ENCODE measurements around the gene CCDC188.
"Not testable (repeated sequence)": the region's sequence is repeated elsewhere in the genome, so short reads cannot be mapped to it uniquely, and the experiment has no call there.

Gene CCDC188

DNA sequence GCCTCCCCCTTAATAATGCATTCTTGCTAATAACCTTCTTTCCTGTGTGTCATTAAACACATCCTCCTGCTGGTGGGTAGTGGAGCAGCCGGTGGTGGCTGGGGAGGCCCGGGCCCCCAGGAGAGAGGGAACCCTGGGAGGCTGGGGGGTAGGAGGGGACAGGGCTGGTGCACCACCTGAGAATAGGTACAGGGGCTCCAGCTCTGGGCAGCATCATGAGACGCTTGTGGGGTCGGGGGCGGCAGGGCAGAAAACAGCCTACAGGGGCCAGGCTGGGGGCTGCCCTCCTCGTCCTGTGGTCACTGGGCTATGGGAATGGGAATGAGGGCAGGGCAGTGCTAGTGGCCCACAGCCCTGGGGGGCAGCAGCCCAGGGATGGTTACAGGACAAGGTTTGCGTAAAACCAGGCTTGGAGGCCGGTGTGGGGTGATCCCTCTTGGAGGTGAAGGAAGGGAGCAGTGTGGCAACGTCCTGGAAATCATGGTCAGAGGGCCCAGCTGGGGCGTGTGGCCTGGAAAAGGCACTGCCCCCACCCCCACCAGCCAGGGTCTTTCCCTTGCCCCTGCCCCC, 18.5 kb upstream of the CCDC188 start:
- DNase-seq = no peak

GRCh38 chr22:20167643-20168322, 16.9 kb upstream of the CCDC188 start:
- no peak for DNase-seq

GRCh38 chr22:20166703-20167102, 15.8 kb upstream of the CCDC188 start:
- no peak for DNase-seq

DNA sequence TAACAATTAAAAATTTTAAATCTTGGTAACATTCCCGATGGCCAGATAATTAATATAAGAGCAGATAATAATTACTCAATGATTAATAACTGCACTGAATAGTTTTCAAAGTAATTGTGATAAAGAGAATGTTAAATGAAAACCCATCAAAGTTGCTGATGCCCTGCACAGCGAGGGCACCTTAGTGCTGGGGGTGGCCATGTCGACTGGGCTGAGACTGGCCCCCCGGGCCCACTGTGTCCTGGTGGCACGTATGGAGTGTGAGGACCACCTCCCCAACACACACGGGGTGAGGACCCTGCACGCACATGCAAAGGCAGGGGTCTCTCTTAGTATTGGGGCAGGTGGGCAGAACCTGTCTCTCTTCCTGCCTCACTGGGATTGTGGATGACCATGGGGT, 15.1 kb upstream of the CCDC188 start:
- DNase-seq = no peak

GRCh38 chr22:20165421-20165820, 14.6 kb upstream of the CCDC188 start:
- DNase-seq = no peak

GRCh38 chr22:20164863-20165262, 14.0 kb upstream of the CCDC188 start:
- no peak for DNase-seq

DNA sequence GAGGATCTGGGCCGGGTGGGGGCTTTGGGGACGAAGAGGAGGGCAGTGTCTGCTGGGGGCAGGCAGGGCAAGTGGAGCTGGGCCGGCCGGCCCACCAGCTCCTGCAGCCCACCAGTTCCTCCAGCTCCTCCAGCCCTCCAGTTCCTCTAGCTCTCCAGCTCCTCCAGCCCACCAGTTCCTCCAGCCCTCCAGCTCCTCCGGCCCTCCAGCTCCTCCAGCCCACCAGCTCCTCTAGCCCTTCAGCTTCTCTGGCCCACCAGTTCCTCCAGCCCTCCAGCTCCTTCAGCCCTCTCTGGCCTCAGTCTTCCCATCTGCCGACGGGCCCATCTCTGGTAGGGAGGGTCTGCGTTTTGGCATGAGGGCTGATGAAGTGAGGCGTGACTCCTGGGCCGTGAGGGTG, 9.2 kb upstream of the CCDC188 start:
- DNase-seq = no peak

GRCh38 chr22:20159531-20159930, 8.7 kb upstream of the CCDC188 start:
- DNase-seq = not testable (repeated sequence)

DNA sequence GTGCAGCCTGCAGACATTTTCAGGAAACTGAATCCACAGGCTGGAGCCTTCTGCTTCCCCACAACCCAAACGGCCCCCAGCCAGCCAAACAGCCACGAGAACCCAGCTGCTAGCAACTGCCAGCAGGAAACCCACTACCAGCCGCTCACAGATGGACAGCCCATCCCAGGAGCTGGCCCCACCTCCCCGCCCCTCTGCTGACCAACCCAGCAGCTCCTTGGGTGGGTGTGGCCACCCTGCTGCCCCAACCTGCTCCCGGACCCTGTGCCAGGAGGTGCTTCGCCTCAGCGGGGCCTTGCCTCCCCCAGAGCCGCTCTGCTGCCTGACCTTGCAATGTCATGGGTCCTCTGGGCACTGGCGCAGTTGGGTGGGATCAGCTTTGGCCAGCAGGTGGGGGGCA, 8.2 kb upstream of the CCDC188 start:
- no peak for DNase-seq

GRCh38 chr22:20158391-20159036, 7.7 kb upstream of the CCDC188 start:
- DNase-seq = no peak

- no peak for DNase-seq
Observed at GRCh38 chr22:20157430-20158183, 6.8 kb upstream of the CCDC188 start.

DNA sequence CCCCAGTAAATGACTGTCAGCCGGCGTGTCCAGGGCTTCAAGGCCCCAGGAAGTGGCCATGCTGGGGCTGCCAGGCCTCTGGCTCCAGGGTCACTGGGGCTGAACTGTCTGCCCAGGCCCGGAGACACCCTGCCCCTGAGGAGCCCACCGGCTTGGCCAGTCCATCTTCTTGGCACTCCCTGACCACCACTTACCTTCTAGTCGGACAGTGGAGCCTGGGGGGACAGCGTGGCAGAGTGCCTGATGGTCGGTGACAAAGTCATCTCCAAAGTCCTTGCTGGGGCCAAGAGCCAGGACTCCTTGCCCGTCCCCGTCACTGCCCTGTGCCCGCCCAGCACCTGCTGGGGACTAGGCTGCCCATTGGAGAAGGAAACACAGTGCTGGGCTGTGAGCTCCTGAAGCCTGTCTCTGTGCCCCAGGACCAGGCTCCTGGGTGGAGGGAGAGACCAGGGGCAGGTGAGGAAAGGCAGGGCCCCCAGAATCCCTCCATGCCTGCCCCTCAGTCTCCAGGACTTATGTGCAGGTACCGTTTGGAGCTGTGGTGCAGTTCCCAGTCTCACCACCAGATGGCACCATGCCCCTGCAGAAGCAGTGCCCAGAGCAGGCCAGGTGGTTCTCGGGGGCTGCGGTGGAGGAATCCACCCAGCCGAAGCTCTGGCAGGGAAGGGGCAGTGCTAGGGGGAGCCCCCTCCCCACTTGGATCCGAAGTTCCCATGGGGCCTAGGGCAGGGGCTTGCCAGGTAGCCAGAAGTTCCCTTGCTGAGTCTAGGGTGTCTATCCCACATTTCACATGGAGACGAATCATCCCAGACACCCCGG, 6.0 kb upstream of the CCDC188 start:
- peak; percentile 89 for DNase-seq

DNA sequence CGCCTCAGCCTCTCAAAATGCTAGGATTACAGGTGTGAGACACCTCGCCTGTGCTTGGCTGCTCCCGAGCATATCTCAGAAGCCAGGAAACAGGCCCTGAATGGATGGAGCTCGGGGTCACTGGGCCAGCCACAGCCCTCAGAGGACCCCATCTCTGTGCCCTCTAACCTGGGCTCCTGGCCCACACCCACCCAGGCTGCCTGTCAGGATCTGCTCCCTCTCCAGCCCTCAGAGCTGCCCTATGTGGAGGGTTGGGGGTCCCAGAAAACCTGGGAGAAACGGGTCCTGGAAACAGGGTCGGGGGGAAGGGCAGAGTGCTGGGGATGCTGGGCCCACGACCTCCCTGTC, 5.2 kb upstream of the CCDC188 start:
- no peak for DNase-seq

- no peak for DNase-seq
Observed at GRCh38 chr22:20155330-20156041, 4.6 kb upstream of the CCDC188 start.

GRCh38 chr22:20154602-20155187, 3.8 kb upstream of the CCDC188 start:
- no peak for DNase-seq

DNA sequence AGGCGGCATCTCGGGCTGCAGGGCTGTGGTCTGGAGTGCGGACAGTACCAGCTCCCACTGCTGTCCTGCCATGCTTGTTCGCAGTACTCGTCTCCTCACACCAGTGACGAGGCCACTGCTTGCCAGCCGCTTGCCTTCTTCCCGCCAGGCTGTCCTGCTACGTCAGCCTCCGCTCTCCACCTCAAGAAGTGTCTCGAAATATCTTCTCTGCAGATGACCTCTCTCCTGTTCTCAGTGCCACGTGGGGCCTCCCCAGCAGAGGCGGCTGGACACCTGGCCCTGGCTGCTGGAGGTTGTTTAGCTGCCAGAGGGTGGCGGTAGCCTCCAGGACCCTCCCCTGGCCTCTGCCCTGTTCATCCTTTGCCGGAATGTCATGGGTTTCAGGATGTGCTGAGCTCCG, 3.1 kb upstream of the CCDC188 start:
- no peak for DNase-seq

GRCh38 chr22:20152464-20152890, 1.6 kb upstream of the CCDC188 start:
- no peak for DNase-seq

- DNase-seq = no peak
Observed at GRCh38 chr22:20151276-20151588, 377 bp upstream of the CCDC188 start.

DNA sequence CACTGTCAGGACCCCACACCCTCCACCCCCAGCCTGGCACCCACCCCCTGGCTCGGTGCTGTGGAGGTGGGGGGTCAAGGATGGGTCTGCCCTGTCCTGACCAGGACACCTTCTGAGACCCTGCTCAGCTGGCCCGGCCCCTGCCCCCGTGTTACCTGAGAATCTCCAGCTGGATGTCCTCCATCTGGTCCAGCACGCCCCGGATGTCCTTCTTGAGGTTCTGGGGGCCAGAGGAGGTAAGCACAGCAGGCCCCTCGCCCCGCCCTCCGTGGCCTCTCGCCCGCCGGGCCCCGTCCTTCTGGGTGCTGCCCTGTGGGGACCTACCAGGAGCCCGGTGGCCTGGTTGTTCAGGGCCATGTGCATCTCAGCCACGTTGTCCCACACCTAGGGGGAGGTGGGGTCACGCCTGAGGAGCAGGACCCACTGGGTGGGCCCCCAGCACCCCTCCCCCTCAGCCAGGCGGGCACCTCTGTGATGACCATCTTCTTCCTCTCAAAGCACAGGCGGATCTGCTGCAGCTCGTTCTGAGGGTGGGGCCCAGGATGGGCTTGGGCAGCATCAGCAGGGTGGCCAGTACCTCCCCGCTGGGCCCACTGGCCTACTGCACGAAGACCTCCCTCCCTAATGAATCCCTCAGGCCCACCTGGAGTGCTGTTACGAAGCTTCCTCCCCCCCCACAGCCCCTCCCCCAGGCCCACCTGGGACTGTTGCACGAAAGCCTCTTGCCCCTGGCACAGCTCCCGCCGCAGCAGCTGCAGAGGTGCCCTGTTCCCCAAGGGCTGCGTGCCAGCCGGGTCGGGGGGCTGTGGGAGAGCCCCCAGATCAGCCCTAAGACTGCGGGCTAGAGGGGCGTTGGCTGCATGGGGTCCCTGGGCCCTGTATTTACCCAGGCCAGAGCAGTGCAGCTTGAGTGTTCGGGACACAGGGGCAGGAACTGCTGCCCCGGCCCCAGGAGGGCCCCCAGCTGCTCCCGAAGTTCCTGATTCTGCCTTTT, 1.3 kb downstream of the CCDC188 start:
- no peak for DNase-seq

DNA sequence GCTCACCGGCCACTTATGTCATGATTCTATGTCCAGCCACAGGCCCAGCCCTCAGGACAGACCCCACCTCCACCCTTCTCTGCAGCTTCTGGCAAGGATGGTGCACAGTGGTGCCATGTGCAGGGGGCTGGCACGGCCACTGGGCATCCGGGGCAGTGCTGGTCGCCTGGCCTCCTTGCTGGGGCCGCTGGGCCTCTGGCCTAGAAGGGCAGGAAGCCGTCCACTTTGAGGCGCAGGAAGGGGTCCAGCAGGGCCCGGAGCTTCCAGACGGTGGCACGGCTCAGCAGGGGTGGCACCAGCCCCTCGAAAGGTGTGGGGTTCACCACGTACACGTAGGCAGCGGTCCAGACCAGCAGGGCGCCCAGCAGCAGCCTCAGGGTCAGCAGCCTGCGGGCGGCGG, 2.4 kb downstream of the CCDC188 start:
- no peak for DNase-seq

Data from CD4-positive, alpha-beta T cell treated with Interleukin-6 for 4 hours (primary cell).